ENCODE data around the gene PAX6.

Gene PAX6

DNA sequence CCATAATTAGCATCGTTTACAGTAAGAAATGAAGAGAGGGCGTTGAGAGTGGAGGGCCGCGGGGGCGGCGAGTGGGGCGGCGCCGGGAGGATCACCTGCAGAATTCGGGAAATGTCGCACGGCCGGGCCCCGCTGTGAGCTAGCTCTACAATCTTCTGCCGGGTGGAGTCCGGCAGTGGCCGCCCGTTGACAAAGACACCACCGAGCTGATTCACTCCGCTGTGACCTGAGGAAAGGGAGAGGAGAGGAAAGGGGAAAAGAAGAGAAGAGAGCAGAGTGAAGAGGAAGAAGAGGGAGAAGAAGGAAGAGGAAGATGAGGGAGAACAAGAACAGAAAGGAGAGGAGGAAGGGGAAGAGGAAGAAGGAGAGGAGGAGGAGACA is 8.5 kb downstream of the PAX6 start:
- Histone ChIP-seq H3K4me3 (ENCODE audit: insufficient read length, low read depth) (no peak overlapping the region), H3K9me3 (ENCODE audit: insufficient read depth, low read length) (no peaks in the 10 kb centered on the region), H3K27me3 (ENCODE audit: insufficient read depth, insufficient read length) (peaks cover 100% of the 10 kb centered on the region), H3K36me3 (ENCODE audit: insufficient read depth, insufficient read length, low read length) (no peaks in the 10 kb centered on the region), H3K4me1 (ENCODE audit: insufficient read depth, insufficient read length) (peaks cover 2% of the 10 kb centered on the region), H3K9ac (ENCODE audit: insufficient read length, low read depth) (no peak overlapping the region)
- DNase-seq (ENCODE audit: low read depth, low spot score): no peak
- no peak for TF ChIP-seq SUZ12 (IDR thresholded peaks at IDR 0.05; ENCODE audit: extremely low read depth, insufficient read depth, insufficient read length)
- no peak for TF ChIP-seq YY1 (IDR thresholded peaks at IDR 0.05; ENCODE audit: insufficient read depth, insufficient read length)
- TF ChIP-seq ZNF274 (IDR thresholded peaks at IDR 0.05; ENCODE audit: low read depth, low read length): no peak

DNA sequence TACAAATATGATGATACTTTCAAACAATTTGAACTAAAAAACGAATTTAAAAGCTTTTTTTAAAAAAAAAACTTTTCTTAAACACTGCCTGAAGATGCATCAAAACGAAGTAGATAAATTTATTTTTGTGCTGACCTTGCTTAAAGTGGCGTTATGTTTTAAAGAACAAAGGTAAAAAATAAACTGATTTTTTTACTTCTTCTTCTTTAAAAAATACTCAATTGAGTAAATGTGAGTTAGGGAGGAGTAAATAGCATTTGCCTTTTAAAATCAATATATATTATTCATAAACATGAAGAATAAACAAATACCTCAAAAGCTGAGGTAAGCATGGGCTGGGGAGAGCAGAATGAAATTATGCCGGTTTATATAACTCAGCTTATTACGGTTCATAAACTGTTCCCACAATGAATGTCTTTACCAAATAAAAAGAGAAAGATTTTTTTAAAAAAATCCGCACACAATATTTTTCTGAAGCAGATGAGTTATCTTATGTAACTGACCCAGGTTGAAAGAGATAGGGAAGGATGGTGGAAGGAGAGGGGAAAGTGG is 9.0 kb downstream of the PAX6 start:
- no peak for DNase-seq (ENCODE audit: low read depth, low spot score)
- H3K9me3 ChIP-seq (ENCODE audit: insufficient read depth, low read length): no peaks in the 10 kb centered on the region
- no peak overlapping the region for H3K9ac ChIP-seq (ENCODE audit: insufficient read length, low read depth)
- H3K4me3 ChIP-seq (ENCODE audit: insufficient read length, low read depth): no peak overlapping the region
- H3K36me3 ChIP-seq (ENCODE audit: insufficient read depth, insufficient read length, low read length): no peaks in the 10 kb centered on the region
- TF ChIP-seq YY1 (IDR thresholded peaks at IDR 0.05; ENCODE audit: insufficient read depth, insufficient read length): no peak
- no peak for TF ChIP-seq SUZ12 (IDR thresholded peaks at IDR 0.05; ENCODE audit: extremely low read depth, insufficient read depth, insufficient read length)
- peaks cover 2% of the 10 kb centered on the region for H3K4me1 ChIP-seq (ENCODE audit: insufficient read depth, insufficient read length)
- peaks cover 100% of the 10 kb centered on the region for H3K27me3 ChIP-seq (ENCODE audit: insufficient read depth, insufficient read length)

DNA sequence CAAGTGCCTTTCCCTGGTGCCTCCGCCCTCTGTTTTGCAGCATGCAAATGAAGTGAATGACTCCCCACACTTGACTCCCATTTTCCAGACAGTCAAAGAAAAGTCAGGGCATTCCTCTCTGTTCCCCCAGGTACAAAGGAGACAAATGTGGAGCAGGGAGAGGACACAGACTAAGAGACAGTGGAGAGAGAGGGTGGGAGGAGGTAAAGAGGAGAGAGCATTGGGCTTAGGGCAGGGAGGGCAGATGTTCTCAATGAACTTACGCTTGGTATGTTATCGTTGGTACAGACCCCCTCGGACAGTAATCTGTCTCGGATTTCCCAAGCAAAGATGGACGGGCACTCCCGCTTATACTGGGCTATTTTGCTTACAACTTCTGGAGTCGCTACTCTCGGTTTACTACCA is 9.8 kb downstream of the PAX6 start:
- H3K9ac ChIP-seq (ENCODE audit: insufficient read length, low read depth): no peak overlapping the region
- DNase-seq (ENCODE audit: low read depth, low spot score): no peak
- peaks cover 2% of the 10 kb centered on the region for H3K4me1 ChIP-seq (ENCODE audit: insufficient read depth, insufficient read length)
- peaks cover 98% of the 10 kb centered on the region for H3K27me3 ChIP-seq (ENCODE audit: insufficient read depth, insufficient read length)
- no peak overlapping the region for H3K4me3 ChIP-seq (ENCODE audit: insufficient read length, low read depth)
- H3K36me3 ChIP-seq (ENCODE audit: insufficient read depth, insufficient read length, low read length): no peaks in the 10 kb centered on the region
- H3K9me3 ChIP-seq (ENCODE audit: insufficient read depth, low read length): no peaks in the 10 kb centered on the region
- no peak for TF ChIP-seq YY1 (IDR thresholded peaks at IDR 0.05; ENCODE audit: insufficient read depth, insufficient read length)
- no peak for TF ChIP-seq SUZ12 (IDR thresholded peaks at IDR 0.05; ENCODE audit: extremely low read depth, insufficient read depth, insufficient read length)
- TF ChIP-seq ZNF274 (IDR thresholded peaks at IDR 0.05; ENCODE audit: low read depth, low read length): no peak

DNA sequence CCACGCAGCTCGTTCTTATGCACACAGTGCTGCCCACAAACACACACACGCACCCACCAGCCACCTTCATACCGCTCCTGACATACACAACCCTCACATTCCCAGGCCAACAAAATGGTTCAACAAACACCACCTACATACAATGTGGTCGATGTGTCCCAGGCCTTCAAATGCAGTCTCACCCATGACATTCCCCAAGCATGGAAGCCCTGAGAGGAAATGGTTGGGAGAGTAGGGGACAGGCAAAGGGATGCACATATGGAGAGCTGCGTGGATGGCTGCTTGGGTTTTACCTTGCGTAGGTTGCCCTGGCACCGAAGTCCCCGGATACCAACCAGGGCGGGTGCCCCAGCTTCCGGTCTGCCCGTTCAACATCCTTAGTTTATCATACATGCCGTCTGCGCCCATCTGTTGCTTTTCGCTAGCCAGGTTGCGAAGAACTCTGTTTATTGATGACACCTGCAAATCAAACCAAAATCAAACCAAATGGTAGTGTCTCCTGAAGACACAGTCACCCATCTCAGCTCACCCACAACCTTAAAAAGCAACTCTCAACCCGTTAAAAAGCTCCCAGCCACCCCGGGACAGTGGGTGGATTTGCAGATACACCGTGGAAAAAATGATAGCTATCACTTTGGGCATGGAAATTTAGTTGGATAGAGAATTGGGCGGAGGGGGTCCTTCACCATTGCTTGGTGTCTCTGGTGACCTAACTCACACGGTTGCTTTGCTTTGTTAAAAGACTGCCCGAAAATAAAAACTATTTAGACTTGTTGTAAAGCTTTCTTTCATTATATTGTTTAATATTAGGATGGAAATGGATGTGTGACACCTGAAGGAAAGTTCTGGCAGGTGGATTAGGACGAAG is 10.5 kb downstream of the PAX6 start:
- no peak for TF ChIP-seq YY1 (IDR thresholded peaks at IDR 0.05; ENCODE audit: insufficient read depth, insufficient read length)
- TF ChIP-seq ZNF274 (IDR thresholded peaks at IDR 0.05; ENCODE audit: low read depth, low read length): no peak
- peak; percentile 42 for TF ChIP-seq SUZ12 (IDR thresholded peaks at IDR 0.05; ENCODE audit: extremely low read depth, insufficient read depth, insufficient read length)
- Histone ChIP-seq H3K9me3 (ENCODE audit: insufficient read depth, low read length) (no peaks in the 10 kb centered on the region), H3K27me3 (ENCODE audit: insufficient read depth, insufficient read length) (peaks cover 98% of the 10 kb centered on the region), H3K4me1 (ENCODE audit: insufficient read depth, insufficient read length) (peaks cover 2% of the 10 kb centered on the region), H3K9ac (ENCODE audit: insufficient read length, low read depth) (no peak overlapping the region), H3K4me3 (ENCODE audit: insufficient read length, low read depth) (no peak overlapping the region), H3K36me3 (ENCODE audit: insufficient read depth, insufficient read length, low read length) (no peaks in the 10 kb centered on the region)
- no peak for DNase-seq (ENCODE audit: low read depth, low spot score)

DNA sequence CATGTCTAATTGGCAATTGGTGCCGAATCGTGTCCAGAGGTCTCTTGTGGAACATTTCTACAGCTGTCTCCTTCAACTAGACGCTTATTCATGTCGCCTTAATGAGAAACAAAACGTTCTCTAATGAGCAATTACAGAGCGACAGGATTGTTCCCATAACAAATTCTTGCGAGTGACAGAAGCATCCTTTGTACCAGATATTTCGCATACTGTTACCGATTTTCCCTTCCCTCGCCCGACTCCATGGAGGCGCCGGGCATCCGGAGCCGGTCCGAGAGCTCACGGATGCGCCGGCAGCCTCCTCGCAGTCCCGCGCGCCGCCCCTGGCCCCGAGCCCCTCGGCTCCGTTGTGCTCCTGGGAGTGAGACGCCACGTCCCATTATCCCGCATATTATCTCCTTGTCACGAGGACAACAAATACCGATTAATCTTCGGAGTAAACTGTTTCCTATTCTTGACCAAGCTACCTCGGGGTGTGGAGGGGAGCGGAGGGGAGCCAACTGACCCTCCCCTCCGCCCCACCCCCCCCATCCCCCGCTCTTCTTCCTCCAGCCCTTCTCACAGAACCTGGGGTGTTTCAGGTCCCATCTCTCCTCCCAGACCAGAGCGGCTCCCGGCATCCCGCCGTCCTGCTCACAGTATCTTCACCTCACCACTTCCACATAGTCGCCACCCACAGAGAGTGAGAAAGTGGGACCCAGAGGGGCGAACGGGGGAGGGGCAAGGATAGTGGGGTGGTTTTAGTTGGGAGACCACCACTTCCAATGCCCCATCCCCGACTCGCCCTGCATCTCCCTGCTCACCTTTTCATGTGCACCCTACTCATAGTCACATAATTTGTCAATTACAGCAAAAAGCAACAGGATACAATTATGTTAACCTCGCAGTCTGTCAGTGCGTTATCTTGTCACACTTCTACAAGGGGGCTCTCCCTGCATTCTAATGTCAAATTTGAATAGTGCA is 11.4 kb downstream of the PAX6 start:
- Histone ChIP-seq H3K4me1 (ENCODE audit: insufficient read depth, insufficient read length) (peaks cover 2% of the 10 kb centered on the region), H3K9ac (ENCODE audit: insufficient read length, low read depth) (no peak overlapping the region), H3K36me3 (ENCODE audit: insufficient read depth, insufficient read length, low read length) (no peaks in the 10 kb centered on the region), H3K27me3 (ENCODE audit: insufficient read depth, insufficient read length) (peaks cover 91% of the 10 kb centered on the region), H3K9me3 (ENCODE audit: insufficient read depth, low read length) (no peaks in the 10 kb centered on the region), H3K4me3 (ENCODE audit: insufficient read length, low read depth) (peak overlapping the region; percentile 40)
- TF ChIP-seq SUZ12 (IDR thresholded peaks at IDR 0.05; ENCODE audit: extremely low read depth, insufficient read depth, insufficient read length) (peak; percentile 27), YY1 (IDR thresholded peaks at IDR 0.05; ENCODE audit: insufficient read depth, insufficient read length) (no peak)
- no peak for DNase-seq (ENCODE audit: low read depth, low spot score)

DNA sequence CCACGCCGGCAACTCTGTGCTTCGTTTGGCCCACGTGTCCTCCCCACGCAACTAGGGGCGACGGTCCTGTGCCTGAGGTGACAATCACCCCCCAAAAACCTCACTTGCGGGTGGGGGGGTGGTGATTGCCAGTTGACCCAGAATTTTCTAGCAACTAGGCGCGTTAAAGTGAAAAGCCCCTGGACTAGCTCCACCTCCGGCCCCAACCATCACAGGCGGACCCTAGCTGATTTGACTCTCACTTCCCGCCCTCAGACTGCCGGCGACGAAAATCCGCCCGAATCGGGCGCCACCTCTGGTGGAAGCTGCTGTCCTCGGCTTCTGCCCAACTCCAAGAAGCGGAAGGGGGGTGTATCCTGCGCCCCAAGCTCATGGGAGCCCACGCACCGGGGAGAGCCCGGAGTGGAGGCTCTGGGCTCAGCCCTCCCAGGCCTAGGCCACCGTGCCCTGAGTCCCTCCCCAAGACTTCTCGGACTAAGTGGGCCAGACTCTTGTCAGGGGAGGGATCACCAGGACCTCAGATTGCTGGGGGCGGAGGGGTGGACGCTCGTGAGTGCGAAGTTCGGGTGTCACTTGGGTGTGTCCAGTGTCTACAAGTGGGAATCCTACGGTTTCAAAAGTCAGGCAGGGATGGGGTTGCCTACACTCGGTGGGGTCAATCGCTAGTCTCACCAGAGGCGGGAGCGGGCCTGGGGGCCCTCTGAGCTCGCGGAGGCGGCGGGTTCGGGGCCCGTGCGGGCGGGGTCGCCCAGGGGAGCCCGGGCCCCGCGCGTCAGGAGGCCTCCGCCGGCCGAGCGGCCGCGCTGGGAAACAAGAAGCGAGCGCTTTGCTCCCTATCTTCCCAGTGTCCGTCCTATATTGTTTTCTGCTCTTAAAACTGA is 12.3 kb downstream of the PAX6 start:
- Histone ChIP-seq H3K9ac (ENCODE audit: insufficient read length, low read depth) (peak overlapping the region; percentile 42), H3K4me1 (ENCODE audit: insufficient read depth, insufficient read length) (peaks cover 2% of the 10 kb centered on the region), H3K36me3 (ENCODE audit: insufficient read depth, insufficient read length, low read length) (no peaks in the 10 kb centered on the region), H3K9me3 (ENCODE audit: insufficient read depth, low read length) (no peaks in the 10 kb centered on the region), H3K4me3 (ENCODE audit: insufficient read length, low read depth) (peak overlapping the region; percentile 40), H3K27me3 (ENCODE audit: insufficient read depth, insufficient read length) (peaks cover 85% of the 10 kb centered on the region)
- no peak for DNase-seq (ENCODE audit: low read depth, low spot score)
- TF ChIP-seq YY1 (IDR thresholded peaks at IDR 0.05; ENCODE audit: insufficient read depth, insufficient read length) (no peak), SUZ12 (IDR thresholded peaks at IDR 0.05; ENCODE audit: extremely low read depth, insufficient read depth, insufficient read length) (peak; percentile 64)
